HUES6 (cell line): Measurements from ENCODE around the gene SEC24C.

Source experiments
- H3K27ac ChIP-seq: 2 replicates; pipeline ENCODE4 v1.7.0; 2013; ENCODE audit warnings: low read depth, mild to moderate bottlenecking, low read length, inconsistent platforms
- H3K27me3 ChIP-seq: 2 replicates; pipeline ENCODE4 v1.6.1; 2013; ENCODE audit warnings: low read length; ENCODE audit not compliant: control insufficient read depth, insufficient read depth
- H3K36me3 ChIP-seq: 2 replicates; pipeline ENCODE4 v1.6.1; 2013; ENCODE audit warnings: low read length; ENCODE audit not compliant: control insufficient read depth, insufficient read depth
- H3K4me1 ChIP-seq: 2 replicates; pipeline ENCODE4 v1.6.1; 2013; ENCODE audit warnings: low read length; ENCODE audit not compliant: control insufficient read depth, insufficient read depth
- H3K4me3 ChIP-seq: 2 replicates; pipeline ENCODE4 v1.5.1; 2013; ENCODE audit warnings: low read depth, low read length
- H3K9ac ChIP-seq: one replicate; pipeline ENCODE4 v1.6.1; 2013; ENCODE audit warnings: mild to moderate bottlenecking, low read length
- H3K9me3 ChIP-seq: 2 replicates; pipeline ENCODE4 v1.6.1; 2013; ENCODE audit warnings: low read depth, low read length; ENCODE audit not compliant: control insufficient read depth, insufficient read depth

SEC24C gene

GRCh38 chr10:73807471-73807870, 63.3 kb downstream of the SEC24C start:
- H3K27ac ChIP-seq, result no peak overlapping the region
- peaks cover 51% of the 10 kb centered on the region for H3K36me3 ChIP-seq
- H3K9me3 ChIP-seq, result no peaks in the 10 kb centered on the region
- peaks cover 4% of the 10 kb centered on the region; the same call in 1 of the 2 replicates for H3K4me1 ChIP-seq
- H3K9ac ChIP-seq, result no peak overlapping the region
- H3K4me3 ChIP-seq, result no peak overlapping the region
- no peaks in the 10 kb centered on the region for H3K27me3 ChIP-seq

GRCh38 chr10:73808021-73808815, 64.0 kb downstream of the SEC24C start:
- no peak overlapping the region for H3K4me3 ChIP-seq
- H3K4me1 ChIP-seq, result peaks cover 8% of the 10 kb centered on the region; the same call in 1 of the 2 replicates
- no peaks in the 10 kb centered on the region for H3K27me3 ChIP-seq
- no peak overlapping the region for H3K27ac ChIP-seq
- peaks cover 45% of the 10 kb centered on the region for H3K36me3 ChIP-seq
- no peaks in the 10 kb centered on the region for H3K9me3 ChIP-seq
- no peak overlapping the region for H3K9ac ChIP-seq

- H3K36me3 ChIP-seq, result peaks cover 44% of the 10 kb centered on the region
- no peak overlapping the region for H3K27ac ChIP-seq
- no peak overlapping the region for H3K4me3 ChIP-seq
- H3K27me3 ChIP-seq, result no peaks in the 10 kb centered on the region
- no peaks in the 10 kb centered on the region for H3K9me3 ChIP-seq
- H3K9ac ChIP-seq, result no peak overlapping the region
- peaks cover 8% of the 10 kb centered on the region; the same call in 1 of the 2 replicates for H3K4me1 ChIP-seq
Measured at GRCh38 chr10:73809061-73809818, 65.1 kb downstream of the SEC24C start.

- Histone ChIP-seq H3K9ac (peak overlapping the region; percentile 92), H3K4me1 (peaks cover 8% of the 10 kb centered on the region; the same call in 1 of the 2 replicates), H3K27me3 (no peaks in the 10 kb centered on the region), H3K4me3 (peak overlapping the region; percentile 86), H3K36me3 (peaks cover 52% of the 10 kb centered on the region), H3K27ac (no peak overlapping the region), H3K9me3 (no peaks in the 10 kb centered on the region)
Measured at GRCh38 chr10:73810358-73810734, 66.2 kb downstream of the SEC24C start.

GRCh38 chr10:73810735-73811465, 66.7 kb downstream of the SEC24C start:
- Histone ChIP-seq H3K9me3 (no peaks in the 10 kb centered on the region), H3K9ac (peak overlapping the region; percentile 92), H3K36me3 (peaks cover 46% of the 10 kb centered on the region), H3K27me3 (no peaks in the 10 kb centered on the region), H3K27ac (peak overlapping the region; percentile 76; the same call in 1 of the 2 replicates), H3K4me1 (peaks cover 8% of the 10 kb centered on the region; the same call in 1 of the 2 replicates), H3K4me3 (peak overlapping the region; percentile 86)

- H3K4me1 ChIP-seq, result peaks cover 8% of the 10 kb centered on the region; the same call in 1 of the 2 replicates
- no peaks in the 10 kb centered on the region for H3K9me3 ChIP-seq
- H3K27ac ChIP-seq, result no peak overlapping the region
- peaks cover 43% of the 10 kb centered on the region for H3K36me3 ChIP-seq
- no peak overlapping the region for H3K4me3 ChIP-seq
- no peak overlapping the region for H3K9ac ChIP-seq
- no peaks in the 10 kb centered on the region for H3K27me3 ChIP-seq
Measured at GRCh38 chr10:73812657-73813056, 68.5 kb downstream of the SEC24C start.

- Histone ChIP-seq H3K27me3 (no peaks in the 10 kb centered on the region), H3K36me3 (peaks cover 41% of the 10 kb centered on the region), H3K9ac (no peak overlapping the region), H3K9me3 (no peaks in the 10 kb centered on the region), H3K4me1 (peaks cover 8% of the 10 kb centered on the region; the same call in 1 of the 2 replicates), H3K27ac (no peak overlapping the region), H3K4me3 (no peak overlapping the region)
Measured at GRCh38 chr10:73813333-73813732, 69.2 kb downstream of the SEC24C start.

- H3K27ac ChIP-seq, result no peak overlapping the region
- H3K4me3 ChIP-seq, result no peak overlapping the region
- no peak overlapping the region for H3K9ac ChIP-seq
- H3K9me3 ChIP-seq, result no peaks in the 10 kb centered on the region
- no peaks in the 10 kb centered on the region for H3K27me3 ChIP-seq
- peaks cover 37% of the 10 kb centered on the region for H3K36me3 ChIP-seq
- H3K4me1 ChIP-seq, result peaks cover 8% of the 10 kb centered on the region; the same call in 1 of the 2 replicates
Measured at GRCh38 chr10:73814276-73814895, 70.2 kb downstream of the SEC24C start.

- Histone ChIP-seq H3K9ac (no peak overlapping the region), H3K27me3 (no peaks in the 10 kb centered on the region), H3K36me3 (peaks cover 40% of the 10 kb centered on the region), H3K4me1 (peaks cover 8% of the 10 kb centered on the region; the same call in 1 of the 2 replicates), H3K27ac (no peak overlapping the region), H3K9me3 (no peaks in the 10 kb centered on the region), H3K4me3 (no peak overlapping the region)
Measured at GRCh38 chr10:73814896-73815718, 70.9 kb downstream of the SEC24C start.

GRCh38 chr10:73815719-73816030, 71.5 kb downstream of the SEC24C start:
- no peak overlapping the region for H3K9ac ChIP-seq
- no peaks in the 10 kb centered on the region for H3K9me3 ChIP-seq
- H3K36me3 ChIP-seq, result peaks cover 41% of the 10 kb centered on the region
- peaks cover 8% of the 10 kb centered on the region; the same call in 1 of the 2 replicates for H3K4me1 ChIP-seq
- no peak overlapping the region for H3K4me3 ChIP-seq
- H3K27ac ChIP-seq, result no peak overlapping the region
- H3K27me3 ChIP-seq, result no peaks in the 10 kb centered on the region
